Measurements from ENCODE around the gene PUSL1.

DNA sequence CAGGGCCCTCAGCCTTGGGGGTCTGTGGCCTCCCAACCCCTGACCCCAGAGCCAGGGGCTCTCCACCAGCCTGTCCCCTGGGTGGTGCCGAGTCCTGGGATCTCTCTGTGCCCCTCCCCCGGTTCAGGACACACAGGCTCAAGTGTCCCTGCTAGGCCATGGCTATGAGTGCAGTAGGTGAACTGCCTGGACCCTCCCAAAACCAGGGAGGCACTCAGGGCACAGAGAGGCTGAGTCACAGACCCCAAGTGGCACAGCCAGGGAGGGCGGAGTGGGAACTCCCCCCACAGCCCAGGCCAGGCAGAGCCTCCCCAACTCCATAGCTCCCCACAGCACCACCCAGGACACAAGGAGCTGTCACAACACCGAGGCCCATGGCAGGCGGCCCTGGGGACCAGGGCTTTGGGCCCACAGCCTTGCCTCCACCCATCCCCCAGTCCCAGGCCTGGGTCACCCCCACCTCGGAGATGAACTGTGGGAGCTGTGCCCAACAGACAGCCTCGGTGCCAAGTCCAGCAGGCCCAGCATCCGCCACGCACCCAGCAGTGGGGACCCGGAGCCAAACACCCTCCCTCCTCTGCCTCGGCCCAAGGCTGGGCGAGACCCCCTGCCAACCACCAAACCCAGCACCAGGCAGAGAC lies 37.6 kb downstream of the PUSL1 start:
- no peak for TF ChIP-seq GATA2 (IDR thresholded peaks at IDR 0.05; ENCODE audit: low read depth, low read length)
- TF ChIP-seq GATA3 (IDR thresholded peaks at IDR 0.05; ENCODE audit: low read depth, low read length): no peak

Measured in SH-SY5Y (cell line).